Fibroblast of the conjunctiva (primary cell): ENCODE measurements around the gene SMIM44.

Source experiments
- DNase-seq: peaks from one replicate; pipeline ENCODE4 v3.0.0-alpha.2; 2010; ENCODE audit warnings: low read depth

SMIM44 gene

DNA sequence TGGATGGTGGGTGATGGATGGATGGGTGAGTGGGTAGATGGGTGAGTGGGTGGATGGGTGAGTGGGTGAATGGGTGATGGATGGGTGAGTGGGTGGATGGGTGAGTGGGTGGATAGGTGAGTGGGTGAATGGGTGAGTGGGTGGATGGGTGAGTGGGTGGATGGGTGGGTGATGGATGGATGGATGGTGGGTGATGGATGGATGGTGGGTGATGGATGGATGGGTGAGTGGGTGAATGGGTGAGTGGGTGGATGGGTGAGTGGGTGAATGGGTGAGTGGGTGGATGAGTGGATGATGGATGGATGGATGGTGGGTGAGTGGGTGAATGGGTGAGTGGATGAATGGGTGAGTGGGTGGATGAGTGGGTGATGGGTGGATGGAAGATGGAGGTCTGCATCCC is 5.7 kb downstream of the SMIM44 start:
- DNase-seq, result no peak

DNA sequence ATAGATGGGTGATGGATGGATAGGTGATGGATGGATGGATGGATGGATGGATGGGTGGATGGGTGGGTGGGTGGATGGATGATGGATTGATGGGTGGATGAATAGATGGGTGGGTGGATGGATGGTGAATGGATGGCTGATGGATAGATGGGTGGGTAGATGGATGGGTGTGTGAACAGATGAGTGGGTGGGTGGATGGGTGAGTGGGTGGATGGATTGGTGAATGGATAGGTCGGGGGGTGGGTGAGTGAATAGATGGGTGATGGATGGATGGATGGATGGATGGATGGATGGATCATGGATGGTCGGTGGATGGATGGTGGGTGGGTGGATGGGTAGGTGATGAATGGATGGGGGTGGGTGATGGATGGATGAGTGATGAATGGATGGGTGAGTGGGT is 6.4 kb downstream of the SMIM44 start:
- no peak for DNase-seq

DNA sequence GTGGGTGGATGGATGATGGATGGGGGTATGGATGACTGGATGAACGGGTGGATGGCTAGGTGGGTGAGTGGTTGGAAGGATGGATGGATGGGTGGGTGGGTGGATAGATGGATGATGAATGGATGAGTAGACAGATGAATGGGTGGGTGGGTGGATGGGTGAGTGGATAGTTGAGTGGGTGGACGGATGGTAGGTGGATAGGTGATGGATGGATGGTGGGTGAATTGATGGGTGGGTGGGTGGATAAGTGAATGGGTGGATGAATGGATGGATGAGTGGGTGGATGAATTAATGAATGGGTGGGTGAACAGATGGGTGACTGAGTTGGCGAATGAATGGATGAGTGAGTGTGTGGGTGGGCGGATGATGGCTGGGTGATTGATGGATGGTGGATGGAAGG is 7.8 kb downstream of the SMIM44 start:
- no peak for DNase-seq

DNA sequence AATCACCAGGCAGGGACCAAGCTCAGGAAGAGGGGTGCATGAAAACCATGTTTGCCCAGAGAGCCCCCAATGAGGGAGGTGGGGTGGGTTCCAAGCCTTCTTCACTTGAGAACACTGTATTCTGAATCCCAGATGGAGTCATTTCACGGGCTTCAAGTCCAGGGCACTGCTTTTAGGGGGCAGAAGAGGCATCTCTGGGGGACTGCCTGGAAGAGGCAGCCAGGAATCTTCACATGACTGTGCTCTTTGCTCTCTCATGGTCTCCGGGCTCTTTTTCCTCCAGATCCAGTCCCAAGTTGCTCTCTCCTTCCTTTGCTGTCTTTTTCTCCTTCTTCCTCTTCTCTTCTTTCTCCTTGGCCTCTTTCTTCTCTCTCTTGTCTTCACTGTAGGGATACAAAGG is 8.6 kb downstream of the SMIM44 start:
- no peak for DNase-seq

DNA sequence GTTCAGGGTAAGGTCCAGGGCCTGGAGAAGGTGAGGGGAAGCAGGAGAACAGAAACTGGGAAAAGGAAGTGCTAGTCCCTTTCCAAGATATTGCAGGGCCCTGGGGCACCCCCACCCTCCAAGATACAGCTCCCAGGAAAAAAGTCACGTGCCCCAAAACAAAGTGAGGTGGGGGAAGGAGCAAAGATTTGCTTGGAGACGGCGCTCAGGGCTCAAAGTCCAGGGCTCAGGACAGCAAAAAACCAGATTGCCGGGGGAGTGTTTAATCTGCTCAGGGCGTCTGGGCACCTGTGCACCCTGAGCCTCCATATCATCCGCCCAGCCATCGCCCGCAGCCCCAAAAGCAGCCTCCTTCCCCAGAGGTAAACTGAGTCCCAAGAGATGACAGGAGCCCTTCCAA is 9.2 kb downstream of the SMIM44 start:
- DNase-seq, result no peak

DNA sequence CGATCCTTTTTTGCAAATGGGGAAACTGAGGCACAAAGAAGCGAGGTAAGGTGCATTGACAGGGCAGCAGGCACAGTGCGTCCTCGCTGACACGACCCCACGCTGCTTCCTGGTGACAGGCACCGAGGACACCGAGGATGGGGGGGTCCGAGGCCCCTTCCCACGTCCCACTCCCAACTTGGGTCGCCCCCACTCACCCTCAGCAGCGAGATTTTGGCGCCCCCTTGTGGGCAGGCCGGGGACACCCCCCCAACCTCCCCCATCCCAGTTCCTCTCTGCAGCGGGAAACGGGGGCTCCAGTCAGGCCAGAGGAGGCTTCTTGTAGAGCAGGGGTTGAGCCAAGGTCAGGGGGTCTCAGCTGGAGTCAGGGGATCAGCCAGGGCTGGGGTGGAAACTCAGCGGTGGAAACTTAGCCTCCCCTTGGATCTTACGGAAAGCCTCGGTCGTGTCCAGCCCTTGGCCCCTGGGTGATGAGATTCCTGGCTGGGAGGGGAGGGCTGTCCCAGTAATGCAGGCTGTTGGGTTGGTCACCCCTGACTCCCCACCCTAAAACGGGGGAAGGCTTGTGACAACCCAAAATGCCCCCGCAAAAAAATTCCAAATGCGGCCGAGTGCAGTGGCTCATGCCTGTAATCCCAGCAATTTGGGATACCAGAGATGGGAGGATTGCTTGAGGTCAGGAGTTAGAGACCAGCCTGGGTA is 11.1 kb downstream of the SMIM44 start:
- DNase-seq, result no peak

DNA sequence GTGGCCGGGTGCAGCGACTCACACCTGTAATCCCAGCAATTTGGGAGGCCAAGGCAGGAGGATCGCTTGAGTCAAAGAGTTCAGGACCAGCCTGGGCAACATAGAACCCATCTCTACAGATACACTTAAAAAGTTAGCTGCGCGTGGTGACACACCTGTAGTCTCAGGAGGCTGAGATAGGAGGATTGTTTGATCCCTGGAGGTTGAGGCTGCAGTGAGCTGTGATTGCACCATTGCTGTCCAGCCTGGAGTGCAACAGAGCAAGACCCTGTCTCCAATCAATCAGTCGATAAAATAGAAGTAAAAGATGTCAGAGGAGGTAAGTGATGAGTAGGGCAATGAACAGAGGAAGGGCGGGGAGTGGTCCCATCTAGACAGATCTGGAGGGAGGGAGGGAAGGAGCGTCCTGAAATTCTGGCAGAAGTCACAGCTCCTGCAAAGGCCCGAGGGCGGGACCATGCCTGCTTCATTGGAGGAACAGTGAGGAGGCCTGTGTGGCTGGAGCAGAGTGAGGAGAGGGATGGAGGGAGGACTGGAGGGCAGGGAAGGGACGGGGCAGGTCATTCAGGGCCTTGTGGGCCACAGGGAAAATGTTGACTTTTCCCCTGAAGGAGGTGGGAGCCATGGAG is 12.6 kb downstream of the SMIM44 start:
- no peak for DNase-seq

DNA sequence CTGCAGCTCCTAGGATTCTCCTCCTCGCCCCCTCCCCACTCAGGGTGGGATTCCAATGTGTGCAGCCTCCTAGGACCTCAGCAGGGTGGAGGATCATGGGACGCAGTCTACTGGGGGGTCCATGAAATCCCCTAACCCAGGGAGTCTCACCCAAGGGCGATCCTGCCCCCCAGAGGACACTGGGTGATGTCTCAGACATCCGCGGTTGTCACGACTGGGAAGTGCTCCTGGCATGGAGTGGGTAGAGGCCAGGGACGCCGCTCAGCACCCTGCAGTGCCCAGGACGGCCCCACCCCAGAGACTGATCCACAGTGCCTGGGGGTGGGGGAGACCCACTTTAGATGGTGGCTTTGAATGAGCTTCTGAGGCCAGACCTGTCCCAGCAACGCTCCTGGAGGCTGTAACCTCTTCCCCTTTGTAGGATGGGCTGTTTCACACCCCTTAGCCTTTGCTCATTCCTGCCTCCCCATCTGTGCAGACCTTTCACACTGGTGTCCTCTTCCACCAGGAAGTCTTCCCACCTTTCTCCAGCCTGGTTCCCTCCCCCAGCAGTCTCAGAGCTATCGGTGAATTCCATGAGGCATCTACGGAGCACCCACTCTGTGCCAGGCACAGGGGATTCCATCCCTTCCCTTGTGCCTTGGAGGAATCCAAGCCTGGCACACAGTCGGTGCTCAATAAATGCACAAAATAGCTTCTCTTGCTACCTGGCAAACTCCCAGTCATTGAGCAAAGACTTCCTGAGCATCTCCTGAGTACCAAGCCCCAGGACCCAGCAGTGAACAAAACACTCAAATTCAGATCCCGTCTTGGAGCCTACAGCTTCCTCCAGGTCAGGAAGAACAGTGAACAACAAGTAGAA is 13.4 kb downstream of the SMIM44 start:
- DNase-seq, result no peak

DNA sequence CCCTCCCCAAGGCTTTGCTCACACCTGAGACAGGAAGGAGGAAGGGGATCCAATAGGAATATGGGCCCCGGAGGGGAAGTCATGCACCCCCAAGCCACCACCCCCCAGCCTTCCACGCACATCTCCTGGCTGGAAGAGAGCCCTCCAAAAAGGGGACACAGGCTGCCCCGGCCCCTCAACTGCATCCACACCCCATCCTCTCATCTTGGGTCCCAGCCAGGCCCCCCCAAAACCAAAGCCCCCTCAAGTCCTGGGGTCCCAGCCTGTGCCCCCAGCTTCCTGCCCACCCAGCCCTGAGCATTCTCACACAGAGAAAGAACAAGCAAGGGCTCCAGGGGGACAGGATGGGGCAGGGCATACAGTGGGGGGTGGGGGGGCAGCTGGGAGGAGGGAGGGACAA is 15.0 kb downstream of the SMIM44 start:
- DNase-seq, result no peak

DNA sequence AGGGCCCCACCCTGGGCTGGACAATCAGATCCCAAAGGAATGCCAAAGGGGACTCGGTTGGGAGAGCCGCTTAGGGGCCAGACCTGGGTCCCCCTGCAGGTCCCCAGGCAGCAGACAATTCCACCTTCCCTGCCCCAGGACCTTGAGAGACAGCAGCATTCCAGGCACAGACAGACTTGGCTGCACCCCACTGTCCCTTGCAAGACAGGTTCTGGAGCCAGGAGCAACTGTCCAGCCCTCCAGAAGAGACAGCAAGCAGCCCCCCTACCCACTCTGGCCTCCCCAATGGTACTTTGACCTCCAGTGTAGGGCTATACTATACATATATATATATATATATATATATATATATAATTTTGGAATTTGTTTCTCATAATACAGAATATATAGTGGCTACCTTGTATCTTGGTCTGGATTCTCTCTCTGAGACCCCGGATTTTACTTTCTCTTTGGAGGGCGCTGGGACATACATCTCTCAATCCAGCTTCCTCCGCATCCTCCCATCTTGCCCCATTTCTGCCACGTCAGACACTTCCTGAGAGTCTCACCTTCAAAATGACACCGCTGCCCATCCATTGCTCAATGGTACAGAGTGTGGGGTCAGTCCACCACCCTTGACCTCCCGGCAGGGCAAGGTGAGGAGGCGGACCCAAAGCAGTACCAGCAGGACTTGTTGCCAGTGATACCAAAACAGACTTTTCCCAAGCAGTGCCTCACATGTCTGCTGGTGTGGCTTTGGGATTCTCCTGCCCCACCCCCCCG is 15.6 kb downstream of the SMIM44 start:
- DNase-seq, result no peak

DNA sequence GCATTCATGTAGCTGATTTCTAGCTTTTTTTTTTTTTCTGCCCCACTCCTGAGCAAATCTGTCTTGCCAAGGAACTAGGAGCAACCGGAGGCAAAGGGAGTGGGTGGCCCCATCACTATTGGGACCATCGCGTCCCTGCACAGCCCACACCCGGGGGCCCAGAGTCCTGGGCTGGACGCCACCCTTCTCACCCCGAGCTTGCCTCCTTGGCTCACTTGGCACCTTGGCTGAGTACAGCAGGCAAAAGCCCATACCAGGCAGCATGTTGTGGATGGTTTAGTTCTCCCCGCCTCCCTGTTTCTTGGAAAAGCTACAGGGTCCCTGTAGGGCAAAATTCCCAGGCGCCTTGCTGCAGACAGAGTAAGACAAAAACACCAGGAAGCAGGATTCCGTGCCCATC is 16.6 kb downstream of the SMIM44 start:
- no peak for DNase-seq

DNA sequence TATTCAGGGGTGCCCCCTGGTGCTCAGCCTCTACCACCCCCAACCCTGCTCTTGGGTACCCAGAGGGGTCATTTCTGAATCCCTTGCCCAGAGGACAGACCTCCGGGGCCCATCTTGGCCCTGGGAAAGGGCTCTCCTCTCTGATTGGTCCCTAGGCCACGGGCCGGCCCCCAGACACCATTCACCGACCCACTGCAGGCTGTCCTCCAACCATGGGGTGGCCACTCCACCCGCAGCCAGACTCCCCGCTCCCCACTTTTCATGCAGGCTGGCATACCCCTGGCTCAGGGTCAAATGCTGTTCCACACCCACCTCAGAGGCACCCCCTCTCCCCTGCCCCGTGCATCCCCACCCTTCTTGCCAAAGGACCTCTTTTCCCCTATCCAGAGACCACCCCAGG is 17.7 kb downstream of the SMIM44 start:
- DNase-seq, result no peak

DNA sequence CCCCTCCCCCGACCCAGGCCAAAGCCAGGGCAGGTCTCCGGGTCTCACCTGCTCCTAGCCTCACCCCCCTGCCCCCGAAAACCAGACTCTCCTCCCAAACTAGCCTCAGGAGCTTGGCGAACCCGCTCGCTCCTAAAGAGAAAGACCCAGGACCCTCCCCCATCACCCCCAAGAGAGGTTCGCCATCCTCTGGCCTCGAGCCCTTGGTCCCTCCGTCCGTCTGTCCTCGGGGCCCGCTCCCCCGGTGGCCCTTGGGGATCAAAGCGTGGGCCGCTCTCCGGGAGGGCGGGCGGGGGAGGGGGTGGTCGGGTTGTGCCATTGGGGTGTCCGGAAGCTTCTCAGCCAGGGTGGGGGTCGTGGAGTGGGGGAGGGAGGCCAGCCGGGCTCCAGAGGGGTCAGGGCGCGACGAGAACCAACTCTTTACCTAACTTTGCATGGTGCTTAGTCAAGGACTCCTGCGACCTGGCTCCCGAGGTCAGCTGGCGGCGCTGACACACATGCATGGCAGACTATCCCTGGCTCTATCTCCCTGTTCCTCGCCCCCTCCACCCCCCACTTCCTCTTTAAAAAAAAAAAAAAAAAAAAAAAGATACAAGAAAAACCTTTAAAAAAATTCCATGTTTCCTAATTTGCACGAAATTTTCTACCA is 18.5 kb downstream of the SMIM44 start:
- no peak for DNase-seq

DNA sequence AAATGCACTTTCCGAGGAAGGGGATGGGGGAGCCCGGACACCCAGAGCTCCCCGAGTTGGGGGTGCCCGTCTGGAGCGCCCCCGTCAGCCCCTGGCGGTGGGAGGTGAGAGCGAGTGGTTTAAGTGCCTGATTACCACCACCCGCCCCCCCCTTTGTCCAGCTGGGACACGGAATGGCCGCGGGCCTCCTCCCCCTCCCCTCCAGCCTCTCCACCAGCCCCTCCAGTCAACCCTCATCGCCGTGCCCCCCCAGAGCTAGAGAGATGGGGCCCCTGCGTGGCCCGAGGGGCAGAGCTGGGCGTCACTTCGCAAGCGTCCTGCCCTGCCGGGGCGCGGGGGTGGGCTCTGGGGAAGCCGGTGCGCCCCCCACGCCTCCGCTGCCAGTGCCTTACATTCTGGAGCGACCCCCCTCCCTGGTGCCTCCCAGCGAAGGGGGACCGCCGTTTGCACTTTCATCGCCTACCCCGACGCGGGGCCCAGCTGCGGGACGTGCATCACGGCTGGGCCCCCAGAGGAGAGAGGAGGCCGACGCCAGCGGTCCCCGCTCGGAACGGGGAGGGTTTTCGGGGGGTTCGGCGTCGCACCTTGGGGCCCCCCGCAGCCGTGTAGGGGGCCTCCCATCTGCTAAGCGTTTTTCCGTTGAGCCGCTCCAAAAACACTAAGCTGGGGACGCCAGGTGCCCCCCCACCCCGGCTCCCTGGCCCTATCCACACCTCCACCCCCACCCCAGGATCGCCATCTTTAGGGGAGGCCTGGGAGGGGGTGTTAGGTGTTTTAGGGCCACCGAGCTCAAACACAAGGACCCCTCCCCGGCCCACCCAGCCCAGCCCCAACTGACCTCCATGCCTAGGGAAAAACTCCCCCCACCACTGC is 19.3 kb downstream of the SMIM44 start:
- no peak for DNase-seq

DNA sequence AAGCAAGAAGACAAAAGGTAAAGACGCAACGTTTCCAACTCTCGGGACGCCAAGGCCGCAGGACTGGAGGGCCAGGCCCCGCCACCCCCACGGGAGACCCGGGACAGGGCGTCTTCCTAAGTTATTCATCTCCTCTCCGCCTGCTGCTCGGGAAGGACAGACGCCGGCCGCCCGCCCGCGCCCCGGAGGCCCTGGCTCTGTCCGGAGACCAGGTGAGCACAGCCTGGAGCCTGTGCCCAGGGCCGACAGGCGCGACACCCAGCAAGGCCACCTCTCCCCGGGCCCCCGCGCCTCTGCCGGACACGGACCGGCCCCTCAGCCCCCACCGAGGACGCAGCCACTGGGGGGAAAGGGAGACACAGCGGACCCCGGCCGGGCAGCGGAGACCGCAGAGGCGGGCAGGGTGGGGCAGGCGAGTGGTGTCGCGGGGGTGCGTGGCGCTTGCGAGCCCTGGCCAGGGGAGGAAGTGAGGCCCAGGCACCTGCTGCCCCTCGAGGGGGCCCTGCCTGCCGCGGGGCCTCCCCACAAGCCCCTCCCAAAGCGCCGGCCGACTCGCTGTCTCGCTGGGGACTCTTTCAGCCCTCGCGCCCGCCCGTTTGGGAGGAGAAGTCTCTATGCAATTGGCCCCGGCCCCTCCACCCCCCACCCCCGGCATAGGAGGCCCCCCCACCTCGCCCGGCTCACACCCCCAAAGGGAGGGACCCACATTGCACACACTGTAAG is 20.1 kb downstream of the SMIM44 start:
- DNase-seq, result no peak

DNA sequence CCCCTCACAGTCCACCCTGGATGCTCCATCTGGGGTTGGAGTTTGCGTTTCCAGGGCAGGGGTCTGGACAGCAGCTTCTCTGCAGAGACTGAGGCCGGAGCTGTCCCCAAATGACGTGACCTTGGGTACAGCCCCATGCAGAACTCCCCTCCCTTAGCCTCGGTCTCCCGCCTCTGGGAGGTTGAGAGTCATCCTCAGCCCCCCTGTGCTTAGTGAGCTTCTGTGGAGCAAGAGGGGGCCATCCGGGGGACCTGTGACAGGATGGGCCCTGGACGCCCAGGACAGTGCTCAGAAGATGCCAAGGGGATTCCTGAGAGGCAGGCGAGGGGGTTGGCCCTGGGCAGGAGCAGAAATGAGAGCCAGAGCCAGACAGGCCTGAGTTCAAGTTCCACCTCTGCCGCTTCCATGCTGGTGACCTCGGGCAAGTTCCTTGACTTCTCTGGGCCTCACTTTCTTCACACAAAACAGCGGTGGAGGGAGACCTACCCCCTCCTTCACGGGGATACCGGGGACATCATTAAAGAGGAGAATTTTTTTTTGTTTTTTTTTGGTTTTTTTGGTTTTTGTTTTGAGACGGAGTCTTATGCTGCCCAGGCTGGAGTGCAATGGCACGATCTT is 23.2 kb downstream of the SMIM44 start:
- no peak for DNase-seq

DNA sequence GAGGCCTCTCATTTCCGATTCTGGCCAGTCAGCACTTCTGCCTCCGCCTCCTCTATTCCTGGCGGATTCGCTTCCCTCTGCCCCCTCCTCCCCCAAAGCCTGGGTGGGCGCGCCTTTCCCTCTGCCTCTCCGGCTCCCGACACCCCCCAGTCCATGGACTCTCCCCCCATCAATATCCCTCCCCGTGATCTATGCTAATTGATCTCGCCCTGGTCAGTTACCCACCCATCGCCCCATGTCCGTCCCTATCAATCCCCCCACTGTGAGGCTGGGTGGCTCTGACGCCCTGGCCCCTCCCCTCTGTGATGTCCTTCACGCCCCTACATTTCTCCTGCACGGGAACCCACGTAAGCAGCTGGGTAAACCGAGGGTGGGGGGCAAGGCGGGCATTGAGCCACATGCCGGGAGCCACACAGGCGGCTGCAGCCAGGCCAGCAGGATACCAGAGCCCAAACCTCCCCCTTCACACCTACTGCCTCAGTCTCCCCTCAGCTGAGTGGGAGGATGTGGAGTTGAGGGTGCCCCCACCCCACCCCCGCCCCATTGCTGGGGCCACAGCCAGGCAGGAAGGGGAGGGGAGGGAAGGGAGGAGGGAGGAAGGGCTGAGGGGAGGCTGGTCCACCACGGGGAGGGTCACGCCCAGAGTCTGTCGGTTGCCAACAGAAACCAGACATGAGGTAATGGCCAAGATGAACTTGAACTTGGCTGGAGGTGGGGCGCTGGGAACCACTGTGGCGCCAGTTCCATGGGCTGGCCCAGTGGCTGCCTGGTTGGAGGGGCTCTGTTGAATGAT is 24.0 kb downstream of the SMIM44 start:
- DNase-seq, result peak; percentile 86

DNA sequence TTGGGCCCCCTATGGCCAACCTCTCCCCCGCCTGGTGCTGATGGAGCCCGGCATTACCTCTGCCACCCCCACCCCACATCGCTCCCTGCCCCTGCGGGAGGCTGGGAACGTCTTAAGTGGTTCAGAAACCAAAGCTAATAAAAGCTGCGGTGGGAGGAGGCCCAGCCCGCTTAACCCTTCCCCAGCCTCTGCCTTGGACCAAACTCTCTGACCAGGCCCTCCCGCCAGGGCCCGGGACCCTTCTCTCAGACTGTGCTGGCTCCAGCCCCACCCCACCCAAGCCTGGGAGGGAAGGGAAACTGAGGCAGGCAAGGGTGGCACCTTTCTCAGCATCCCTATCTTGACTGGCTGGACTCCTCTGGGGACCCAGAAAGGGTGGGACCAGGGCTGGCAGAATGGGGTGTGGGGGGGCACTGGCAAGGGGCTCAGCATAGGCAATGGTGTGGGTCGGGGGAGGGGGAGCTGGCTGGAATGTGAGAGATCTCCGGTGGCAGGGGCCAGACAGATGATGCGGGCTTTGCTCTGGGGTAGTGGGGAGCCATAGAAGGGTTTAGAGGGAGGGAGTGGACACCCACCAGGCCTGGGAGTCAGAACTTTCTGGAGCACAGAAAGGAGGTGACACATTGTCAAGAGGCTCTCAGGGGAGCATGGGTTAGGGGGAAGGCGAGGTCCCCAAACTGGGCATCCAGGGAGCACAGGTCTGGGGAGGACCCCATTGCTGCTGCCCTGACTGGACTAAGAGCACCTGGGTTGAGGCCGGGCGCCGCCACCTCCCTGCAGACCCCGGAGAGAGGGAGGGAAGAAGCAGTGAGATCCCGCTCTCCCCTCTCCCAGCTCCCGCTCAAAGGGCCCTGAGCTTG is 24.8 kb downstream of the SMIM44 start:
- no peak for DNase-seq
